HG03432 (cell line): ENCODE data around the gene ENTHD1.
"Not testable (repeated sequence)": the region's sequence is repeated elsewhere in the genome, so short reads cannot be mapped to it uniquely, and the experiment has no call there.

Source experiments
- ATAC-seq: cut with Tn5 transposase; IDR thresholded peaks from one replicate; pipeline ENCODE4 v1.9.1; 2021; ENCODE audit warnings: mild to moderate bottlenecking, moderate library complexity; ENCODE audit not compliant: unreplicated experiment

The ENTHD1 gene

DNA sequence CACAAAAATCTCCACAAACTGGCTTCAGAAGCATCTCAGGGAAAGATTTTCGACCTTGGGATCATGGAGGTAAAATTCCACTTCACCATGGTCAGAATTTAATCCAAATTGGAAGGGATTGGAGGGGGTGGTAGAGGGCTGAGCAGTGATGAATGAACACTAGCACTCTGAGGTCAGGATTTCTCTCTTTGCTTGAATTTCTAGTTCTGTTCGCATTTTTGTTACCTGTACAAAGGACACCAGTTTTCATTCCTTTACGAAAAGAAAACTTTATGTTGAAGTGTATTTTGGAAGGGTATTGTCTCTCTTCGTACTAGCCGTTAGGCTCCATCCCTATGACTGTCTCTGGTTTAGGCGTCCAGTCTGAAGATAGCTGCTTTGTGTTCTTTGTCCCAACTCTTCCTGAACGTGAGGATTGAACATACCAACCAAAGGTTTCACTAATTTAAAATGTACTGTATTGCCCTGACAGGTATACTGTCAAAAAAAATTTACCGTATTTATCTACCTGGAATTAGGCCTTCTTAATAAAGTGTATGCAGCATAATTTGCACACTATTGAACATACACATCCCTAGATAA lies 8.1 kb upstream of the ENTHD1 start:
- no peak for ATAC-seq

DNA sequence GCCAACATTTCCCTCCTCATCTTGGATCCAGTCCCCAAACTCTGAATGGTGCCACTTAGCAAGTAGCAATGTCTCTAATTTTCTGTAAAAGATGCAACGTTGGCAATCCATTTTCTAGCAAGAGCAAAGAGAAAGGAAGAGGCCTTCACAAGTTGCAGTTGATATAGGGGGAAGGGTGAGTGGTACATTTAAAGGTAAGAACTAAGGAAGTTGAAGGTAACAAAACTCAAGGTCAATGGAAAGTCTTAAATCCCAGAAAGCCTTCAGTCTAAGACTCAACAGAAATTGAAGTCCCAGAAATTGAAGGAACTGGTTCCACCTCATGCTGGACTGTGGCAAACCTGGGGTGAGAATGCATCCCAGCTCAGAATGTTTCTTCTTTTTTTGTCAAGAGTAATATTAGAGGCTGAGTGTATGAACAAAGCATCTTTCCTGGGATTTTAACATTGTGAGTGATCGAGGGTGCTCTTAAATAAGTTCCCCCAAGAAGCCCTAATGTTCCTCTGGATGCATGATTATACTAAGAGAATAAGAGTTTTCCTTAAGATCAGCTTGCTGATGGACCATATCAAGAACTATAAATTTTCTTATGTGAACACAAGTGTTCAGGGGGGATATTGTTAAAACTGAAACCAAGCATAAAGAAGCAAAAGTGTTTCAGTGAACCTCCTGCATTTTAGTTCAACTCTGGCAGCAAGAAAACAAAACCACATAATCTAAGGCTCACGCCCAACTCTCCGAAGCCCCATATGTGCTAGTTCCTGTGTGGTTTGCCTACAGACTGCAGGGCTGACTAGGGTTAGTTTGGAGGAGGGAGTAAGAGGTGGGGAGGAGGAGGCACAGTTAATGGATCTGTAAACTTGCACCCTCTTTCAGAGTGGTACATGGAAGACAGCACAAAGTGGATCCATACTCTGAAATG lies 7.0 kb upstream of the ENTHD1 start, which contains the start of gene GRAP2:
Gene GRAP2 (plus strand): TSS at position 779 of the 922 bp plus-strand sequence. CDS start 46,023 bp downstream, outside the sequence.
- ATAC-seq, result no peak

DNA sequence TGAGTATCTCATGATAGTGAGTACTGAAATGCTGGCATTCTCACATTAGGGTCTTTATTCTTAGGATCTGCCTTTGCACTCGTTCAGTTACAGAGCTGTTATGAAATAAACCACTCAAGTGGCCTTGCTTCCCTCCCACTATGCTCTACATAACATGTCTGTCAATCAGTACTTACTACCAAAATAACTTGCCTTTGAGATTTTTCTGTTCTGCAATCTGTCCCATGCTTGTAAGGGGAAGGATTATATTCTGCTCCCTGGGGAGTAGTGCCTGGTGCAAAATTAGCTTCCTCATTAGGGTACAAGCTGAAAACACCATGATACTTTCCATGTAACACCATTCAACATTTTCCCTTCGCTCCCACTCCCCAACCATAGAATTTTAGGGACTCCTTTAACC lies 5.4 kb upstream of the ENTHD1 start:
- peak; percentile 78 for ATAC-seq

DNA sequence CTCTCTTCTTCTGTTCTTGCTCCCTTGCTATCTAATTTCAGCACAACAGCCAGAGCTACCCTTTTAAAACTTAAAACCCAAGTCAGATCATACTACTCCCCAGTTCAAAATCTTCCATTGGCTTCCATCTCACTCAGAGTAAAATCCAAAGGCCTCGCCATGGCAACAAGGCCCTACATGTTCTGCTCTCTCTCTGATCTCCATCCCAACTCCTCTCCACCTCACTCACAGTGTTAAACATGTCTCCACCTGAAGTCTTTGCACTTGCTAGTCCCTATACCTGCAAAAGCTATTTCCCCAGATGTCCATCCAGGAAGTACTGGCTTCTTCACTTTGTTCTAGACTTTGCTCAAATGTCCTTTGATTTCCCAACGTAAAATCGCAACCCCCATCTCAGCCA lies 4.3 kb upstream of the ENTHD1 start:
- no peak for ATAC-seq

DNA sequence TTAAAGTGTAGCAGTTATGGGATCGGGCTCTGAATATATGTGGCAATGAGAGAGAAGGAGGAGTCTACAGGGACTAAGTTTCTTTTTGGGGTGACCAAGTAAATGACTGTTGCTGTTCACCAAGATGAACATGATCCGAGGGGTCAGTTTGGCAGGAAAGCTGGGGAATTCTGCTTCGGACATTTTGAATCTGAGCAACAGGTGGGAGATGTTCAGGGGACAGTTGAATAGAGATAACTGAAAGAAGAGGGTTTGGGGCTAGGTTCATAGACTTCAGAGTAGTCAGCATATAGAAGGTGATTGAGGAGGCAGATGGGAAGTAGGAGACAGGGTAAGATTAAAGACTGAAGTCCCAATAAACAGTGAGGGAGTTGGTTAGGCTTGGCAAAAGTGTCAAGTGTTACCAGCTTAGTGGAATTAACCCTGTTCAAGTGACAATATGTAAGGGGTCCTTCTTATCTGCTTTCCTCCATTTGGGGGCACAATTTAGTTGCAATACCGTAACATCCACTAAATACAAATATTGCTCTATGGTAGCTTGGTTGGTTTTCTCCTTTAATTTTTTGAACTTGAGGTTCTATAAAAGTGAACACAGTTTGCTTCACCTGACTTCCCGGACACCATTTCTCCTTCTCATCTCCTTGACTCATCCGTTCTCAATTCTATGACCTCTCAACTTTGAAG lies 2.9 kb upstream of the ENTHD1 start:
- ATAC-seq, result no peak

DNA sequence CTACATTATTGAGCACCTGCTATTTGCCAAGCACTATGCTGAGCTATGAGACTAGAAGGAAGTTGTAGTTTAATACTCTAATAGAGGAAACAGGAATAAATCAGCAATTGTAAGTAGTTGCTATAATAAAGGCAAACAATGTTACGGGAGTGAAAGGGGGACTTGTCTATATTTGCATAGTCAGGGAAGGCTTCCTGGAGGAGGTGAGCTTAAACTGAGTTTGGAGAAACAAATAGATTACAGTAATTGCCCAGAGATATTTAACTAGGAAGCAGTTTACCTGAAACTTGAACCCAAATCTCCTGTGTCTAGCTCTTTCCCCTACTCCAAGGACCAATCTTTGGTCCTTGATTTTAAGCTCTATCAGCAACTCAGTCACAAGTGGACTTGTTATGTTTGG lies 2.1 kb upstream of the ENTHD1 start:
- ATAC-seq, result no peak

DNA sequence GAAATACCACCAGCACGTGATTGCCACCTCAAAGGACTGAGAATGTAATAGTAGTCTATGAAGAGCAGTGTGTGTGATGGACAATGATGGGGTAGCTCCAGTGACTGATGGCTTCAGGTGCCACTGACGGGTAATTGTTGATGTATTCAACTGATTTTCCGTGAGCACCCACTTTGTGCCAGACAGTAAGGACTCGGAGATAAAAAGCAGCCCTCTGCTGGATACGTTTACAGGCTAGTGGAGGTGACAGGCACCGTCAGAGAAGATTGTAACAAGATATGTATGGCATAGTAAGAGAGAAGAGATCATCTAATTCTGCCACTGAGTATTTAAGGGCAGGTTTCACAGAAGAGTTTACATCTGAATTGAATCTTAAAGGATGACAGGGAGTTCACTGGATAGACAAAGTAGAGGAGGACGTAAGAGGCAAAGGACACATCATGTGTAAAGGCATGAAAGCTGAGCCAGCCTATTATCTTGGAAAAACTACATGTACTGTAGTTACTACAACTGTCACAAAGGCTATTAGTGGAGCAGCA lies 1.1 kb upstream of the ENTHD1 start:
- no peak for ATAC-seq

DNA sequence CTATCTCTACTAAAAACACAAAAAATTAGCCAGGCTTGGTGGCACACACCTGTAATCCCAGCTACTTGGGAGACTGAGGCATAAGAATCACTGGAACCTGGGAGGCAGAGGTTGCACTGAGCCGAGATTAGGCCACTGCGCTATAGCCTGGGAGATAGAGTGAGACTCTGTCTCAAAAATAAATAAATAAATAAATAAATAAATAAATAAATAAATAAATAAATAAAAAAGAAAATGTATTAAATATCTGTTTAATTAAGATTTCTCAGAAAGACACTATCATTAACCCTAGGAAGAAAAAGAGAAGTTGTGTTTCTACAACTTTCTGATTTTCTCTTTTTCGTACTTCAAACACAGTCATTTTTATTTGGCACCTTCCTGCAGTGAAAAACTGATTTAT lies 3.6 kb downstream of the ENTHD1 start:
- not testable (repeated sequence) for ATAC-seq

DNA sequence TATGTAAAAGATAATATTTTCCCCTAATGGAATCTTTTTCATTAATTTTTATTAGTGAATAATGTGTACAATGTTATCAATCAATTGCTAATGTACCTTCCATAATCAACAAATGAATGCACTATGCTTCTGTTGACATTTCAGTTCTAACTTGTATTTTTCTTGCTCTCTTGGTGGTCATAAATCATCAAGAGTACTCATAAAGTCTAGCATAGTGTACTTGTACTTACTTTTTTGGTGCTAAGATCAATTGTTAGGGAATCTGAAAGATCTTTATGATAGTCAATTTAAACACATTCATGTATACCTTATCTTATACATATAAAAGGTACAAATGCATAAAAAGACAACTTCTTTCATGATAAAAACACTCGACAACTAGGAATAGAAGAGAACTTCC lies 10.5 kb downstream of the ENTHD1 start:
- no peak for ATAC-seq

DNA sequence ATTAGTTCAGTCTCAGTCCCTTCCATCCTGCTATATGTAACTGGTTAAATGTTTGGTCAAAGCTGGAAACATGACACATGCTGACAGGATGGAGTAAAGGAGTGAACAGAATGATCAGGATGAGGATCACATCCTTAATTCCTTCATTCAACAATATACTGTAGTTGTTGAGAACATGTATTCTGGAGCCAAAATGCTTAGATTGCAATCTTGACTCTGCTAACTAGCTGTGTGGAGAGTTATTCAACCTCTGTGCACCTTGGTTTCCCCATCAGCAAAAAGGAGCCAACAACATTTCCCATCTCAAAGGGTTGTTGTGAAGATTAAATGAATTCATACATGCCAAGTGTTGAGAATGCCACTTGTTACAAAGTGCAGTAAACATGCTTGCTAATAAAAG lies 12.8 kb downstream of the ENTHD1 start:
- ATAC-seq, result no peak

DNA sequence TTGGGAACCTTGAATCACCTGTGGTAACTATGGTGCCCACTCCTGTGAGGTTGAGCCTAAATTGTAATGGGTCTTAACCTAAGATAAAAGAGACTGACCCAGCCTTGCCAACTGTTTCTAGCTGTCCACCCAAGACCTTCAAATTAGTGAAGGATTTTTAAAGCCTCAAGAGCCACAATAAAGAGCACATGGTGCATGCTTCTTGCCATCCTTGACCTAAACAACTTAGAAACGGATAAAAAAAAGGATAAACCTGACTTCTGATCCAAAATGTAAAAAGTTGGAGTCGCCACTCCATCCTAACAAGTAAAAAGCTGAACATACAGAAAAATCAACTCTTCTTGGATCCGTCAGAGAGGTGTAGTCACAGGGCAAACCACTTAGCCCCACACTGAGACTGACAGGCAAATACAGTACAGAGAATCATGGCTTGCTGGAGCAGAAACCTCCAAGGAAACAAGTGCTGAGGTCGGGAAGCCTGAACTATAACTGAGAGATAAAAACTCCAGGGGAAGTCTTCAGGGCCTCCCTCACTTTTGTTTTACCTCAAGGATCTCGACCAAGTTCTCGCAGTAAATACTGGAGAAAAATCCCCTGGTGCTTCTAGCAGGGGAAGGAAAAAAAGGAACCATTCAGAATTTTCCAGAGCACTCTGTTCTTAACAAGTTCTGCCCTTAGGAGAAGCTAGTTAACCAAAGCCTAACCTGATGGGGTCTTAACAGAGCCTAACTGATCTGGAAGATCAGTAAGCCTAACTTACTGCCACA lies 16.3 kb downstream of the ENTHD1 start:
- no peak for ATAC-seq

DNA sequence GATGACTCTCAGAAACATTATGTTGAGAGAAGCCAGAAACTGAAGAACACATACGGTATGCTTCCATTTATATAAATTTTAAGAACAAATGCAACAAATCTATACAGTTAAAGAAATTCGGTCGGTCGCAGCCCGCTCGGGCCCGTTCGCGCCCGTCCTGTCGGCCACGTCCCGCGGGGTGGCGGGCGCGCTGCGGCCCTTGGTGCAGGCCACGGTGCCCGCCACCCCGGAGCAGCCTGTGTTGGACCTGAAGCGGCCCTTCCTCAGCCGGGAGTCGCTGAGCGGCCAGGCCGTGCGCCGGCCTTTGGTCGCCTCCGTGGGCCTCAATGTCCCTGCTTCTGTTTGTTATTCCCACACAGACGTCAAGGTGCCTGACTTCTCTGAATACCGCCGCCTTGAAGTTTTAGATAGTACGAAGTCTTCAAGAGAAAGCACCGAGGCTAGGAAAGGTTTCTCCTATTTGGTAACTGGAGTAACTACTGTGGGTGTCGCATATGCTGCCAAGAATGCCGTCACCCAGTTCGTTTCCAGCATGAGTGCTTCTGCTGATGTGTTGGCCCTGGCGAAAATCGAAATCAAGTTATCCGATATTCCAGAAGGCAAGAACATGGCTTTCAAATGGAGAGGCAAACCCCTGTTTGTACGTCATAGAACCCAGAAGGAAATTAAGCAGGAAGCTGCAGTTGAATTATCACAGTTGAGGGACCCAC lies 18.2 kb downstream of the ENTHD1 start:
- not testable (repeated sequence) for ATAC-seq

DNA sequence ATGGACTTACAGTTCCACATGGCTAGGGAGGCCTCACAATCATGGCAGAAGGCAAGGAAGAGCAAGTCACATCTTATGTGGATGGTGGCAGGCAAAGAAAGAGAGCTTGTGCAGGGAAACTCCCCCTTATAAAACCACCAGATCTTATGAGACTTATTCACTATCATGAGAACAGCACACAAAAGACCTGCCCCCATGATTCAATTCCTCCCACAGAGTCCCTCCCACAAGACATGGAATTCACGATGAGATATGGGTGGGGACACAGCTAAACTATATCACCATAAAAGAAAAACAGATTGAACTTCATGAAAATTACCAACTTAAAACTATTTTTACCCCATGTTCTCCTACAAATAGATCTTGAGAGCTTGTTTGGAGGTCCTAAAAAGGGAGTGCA lies 19.6 kb downstream of the ENTHD1 start:
- no peak for ATAC-seq

DNA sequence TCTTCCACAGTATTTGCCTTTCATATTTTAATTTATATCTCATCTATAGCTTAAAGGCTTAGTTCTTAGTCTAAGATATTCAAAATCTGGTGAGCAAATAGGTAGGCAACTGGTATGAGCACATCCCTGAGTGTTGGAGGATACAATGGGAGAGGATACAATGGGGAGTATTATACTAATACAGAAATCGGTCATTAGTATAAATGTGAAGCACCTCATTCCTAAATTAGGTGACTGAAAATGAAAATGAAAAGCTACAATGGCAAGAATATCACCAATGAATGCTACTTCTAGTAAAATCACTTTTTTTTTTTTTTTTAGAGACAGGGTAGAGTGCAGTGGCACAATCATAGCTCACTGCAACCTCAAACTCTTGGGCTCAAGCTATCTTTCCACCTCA lies 21.0 kb downstream of the ENTHD1 start:
- no peak for ATAC-seq

DNA sequence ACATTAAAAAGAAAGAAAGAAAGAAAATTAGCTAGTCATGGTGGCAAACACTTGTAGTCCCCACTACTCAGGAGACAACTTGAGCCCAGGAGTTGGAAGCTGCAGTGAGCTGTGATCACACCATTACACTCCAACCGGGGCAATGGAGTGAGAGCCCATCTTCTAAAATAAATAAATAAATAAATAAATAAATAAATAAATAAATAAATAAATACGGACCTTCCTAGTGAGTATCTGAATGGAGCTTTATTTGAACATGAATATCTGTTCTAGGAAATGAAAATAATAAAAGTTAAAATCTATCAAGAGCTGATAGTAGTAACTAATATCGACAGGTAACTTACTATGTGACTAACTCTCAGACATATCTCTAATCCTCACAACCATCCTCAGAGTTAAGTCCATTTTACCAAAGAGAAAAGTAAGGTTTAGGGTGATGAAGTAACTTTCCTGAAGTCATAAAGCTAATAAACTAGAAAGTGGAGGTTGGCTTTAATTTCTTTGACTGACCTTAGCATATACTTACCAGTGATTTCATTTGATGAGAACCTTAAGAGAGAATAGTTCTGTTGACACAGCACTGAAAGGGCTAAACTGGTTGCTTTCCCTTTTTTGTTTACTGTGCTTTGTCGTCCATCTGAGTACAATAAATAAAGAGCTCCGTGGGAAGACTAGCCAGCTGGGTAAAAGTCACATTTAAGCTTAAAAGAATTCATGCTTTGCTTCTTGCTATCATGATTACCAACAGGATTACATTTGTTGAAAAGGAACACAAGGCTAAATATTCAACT lies 22.4 kb downstream of the ENTHD1 start:
- ATAC-seq, result no peak

DNA sequence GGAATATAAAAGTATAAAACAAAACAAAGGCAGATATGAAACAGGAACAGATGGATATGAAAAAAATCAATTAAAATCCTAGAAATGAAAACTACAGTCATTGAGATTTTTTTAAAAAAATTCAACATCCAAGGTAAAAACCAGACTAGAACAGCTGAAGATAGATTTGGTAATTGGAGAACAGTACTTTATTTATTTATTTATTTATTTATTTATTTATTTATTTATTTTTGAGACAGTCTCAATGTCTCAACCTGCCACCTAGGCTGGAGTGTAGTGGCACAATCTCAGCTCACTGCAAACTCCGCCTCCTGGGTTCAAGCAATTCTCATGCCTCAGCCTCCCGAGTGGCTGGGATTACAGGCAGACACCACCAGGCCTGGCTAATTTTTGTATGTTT lies 23.8 kb downstream of the ENTHD1 start:
- ATAC-seq, result not testable (repeated sequence)

DNA sequence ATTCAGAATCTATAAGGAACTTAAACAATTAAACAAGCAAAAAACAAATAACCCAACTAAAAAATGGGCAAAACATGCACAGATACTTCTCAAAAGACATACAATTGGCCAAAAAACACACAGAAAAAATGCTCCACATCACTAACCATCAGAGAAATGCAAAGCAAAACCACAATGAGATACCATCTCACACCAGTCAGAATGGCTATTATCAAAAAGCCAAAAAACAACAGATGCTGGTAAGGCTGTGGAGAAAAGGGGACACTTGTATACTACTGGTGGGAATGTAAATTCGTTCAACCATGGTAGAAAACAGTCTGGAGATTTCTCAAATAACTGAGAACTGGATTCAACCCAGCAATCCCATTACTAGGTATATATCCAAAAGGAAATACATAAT lies 24.8 kb downstream of the ENTHD1 start:
- ATAC-seq, result no peak

DNA sequence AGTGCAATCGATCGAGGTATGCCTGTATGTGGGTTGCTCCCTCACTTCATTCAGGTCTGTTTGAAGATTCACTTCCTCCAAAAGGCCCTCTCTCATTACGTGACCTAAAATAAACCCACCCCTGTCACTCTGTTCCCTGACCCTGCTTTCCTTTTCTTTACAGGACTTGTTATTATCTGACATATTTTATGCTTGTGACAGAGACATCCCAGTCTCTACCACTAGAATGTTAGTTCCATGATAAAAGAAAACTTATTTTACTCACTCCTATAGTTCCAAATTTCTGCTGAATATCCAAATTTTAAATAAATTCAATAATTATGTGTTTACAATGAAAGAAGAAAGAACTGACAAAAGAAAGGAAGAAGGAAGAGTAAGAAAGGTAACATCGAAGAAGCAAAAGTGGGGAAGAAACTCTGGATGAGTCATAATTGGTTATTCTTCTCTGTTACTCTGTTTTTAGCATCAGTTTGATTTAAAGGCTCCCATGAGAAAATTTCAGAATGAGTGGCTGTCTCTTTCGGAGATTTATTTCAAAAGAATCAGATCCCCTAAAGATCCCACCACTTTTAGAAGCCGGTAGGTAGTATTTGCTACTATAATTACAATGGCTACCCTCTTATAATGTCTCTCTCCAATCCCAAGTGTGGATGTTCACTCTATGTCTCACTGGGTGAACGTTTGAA lies 33.5 kb downstream of the ENTHD1 start:
- ATAC-seq, result no peak

DNA sequence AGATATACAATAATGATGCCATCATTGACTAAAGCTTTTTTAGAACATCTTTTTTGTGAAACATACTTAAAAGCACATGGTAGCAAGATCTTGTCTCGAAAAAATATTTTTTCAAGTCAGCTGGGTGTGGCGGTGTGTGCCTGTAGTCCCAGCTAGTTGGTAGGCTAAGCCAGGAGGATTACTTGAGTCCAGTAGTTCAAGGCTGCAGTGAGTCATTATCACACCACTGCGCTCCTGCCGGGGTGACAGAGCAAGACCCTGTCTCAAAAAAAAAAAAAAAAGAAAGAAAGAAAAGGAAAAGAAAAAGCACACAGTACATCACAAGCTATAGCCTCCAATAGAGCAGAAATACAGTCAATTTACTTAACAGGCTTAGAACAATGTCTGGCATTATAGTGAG lies 37.0 kb downstream of the ENTHD1 start:
- no peak for ATAC-seq
